C4-2B (cell line): ENCODE measurements around the gene ELANE.

Source experiments
- H3K27ac ChIP-seq: fragments of 450-650 bp; 2 replicates; pipeline ENCODE4 v1.5.1; 2017
- CTCF ChIP-seq: fragments of 450-650 bp; conservative IDR thresholded peaks from 2 replicates; pipeline ENCODE4 v1.5.1; 2017; ENCODE audit warnings: mild to moderate bottlenecking
- ZFX ChIP-seq: fragments of 450-650 bp; IDR thresholded peaks from 2 replicates; pipeline ENCODE4 v1.6.1; 2017

Gene ELANE

DNA sequence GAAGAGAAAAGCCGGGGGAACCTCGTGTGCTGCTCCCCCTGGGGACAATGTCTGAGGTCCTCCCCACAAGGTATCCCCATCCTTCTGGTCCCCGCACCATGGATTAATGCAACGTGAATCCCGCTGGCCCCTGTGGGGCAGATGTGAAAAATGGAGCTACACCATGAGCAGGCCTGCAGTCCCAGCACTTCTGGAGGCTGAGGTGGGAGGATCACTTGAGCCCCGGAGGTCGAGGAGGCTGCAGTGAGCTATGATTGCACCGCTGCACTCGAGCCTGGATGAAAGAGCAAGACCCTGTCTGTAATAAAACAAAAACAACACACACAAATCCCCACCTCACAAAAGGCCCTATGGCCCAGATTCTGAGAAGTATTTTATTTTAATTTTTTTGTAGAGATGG is 6.2 kb downstream of the ELANE start:
- TF ChIP-seq CTCF: no peak
- TF ChIP-seq ZFX: no peak
- no peak overlapping the region for H3K27ac ChIP-seq

- H3K27ac ChIP-seq: peak within 1 kb of the TSS; percentile 53
These were observed 7.1 kb downstream of the ELANE start, which contains the start of gene CFD for GRCh38 chr19:858868-859843. Gene CFD, plus strand, starts transcription at chr19:859664. Its CDS starts 26 bp downstream, at chr19:859690.

DNA sequence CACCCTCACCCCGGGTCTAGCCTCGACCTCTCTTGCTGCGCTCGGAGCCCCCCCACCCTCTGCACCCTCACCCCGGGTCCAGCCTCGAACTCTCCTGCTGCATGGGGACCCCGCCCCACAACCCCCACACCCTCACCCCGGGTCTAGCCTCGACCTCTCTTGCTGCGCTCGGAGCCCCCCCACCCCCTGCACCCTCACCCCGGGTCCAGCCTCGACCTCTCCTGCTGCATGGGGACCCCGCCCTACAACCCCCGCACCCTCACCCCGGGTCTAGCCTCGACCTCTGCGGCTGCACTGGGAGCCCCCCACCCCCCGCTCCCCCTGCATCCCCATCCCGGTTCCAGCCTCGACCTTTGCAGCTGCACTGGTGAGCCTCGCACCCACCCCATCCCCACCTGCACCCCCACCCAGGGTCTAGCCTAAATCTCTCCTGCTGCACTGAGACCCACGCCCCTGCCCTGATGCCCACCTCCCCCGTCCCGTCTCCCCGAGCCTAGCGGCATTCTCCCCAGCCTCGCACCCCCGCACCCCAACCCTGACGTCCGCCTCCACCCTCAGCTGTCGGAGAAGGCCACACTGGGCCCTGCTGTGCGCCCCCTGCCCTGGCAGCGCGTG is 9.1 kb downstream of the ELANE start:
- no peak overlapping the region for H3K27ac ChIP-seq
- TF ChIP-seq ZFX: no peak
- no peak for TF ChIP-seq CTCF

More at GRCh38 chr19:858868-859843, 7.1 kb downstream of the ELANE start, which contains the start of gene CFD:
- TF ChIP-seq CTCF (no peak), ZFX (no peak)

DNA sequence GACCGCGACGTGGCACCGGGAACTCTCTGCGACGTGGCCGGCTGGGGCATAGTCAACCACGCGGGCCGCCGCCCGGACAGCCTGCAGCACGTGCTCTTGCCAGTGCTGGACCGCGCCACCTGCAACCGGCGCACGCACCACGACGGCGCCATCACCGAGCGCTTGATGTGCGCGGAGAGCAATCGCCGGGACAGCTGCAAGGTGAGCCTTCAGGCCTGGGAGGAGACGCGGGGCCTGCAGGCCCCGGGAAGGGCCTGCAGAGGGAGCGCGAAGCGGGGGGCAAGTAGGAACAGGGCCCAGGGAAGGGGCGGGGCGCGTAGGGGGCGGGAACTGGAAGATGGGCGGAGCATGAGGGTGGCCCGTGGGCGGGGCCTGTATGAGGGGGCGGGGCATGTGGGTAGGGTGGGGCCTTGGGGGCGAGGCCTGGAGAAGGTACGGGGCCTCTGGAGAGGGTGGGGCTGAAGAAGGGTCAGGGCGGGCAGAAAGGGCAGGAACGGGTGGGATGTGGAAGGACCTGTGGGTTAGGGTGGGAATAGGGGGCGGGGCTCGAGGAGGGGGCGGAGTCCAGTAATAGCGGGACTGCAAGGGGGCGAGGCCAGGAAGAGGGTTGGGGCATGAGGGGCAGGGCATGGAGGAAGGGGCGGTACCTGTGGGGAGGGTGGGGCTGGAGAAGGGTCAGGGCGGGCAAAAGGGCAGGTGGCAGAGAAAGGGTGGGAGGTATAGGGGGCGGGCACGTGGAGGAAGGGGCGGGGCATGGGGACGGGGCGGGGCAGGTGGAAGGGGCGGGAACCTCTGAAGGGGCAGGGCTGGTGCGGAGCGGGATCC is 9.9 kb downstream of the ELANE start:
- no peak overlapping the region for H3K27ac ChIP-seq
- no peak for TF ChIP-seq ZFX
- no peak for TF ChIP-seq CTCF

- TF ChIP-seq ZFX (no peak), CTCF (no peak)
- no peak overlapping the region for H3K27ac ChIP-seq
These were observed 10.6 kb downstream of the ELANE start for GRCh38 chr19:862581-863314.

- no peak overlapping the region for H3K27ac ChIP-seq
These were observed 11.2 kb downstream of the ELANE start for GRCh38 chr19:863315-863620.

More at GRCh38 chr19:863315-863620, 11.2 kb downstream of the ELANE start:
- TF ChIP-seq ZFX: no peak
- TF ChIP-seq CTCF: no peak
